GM19023 (cell line): ENCODE measurements around the gene VPS50.
"Not testable (repeated sequence)": the region's sequence is repeated elsewhere in the genome, so short reads cannot be mapped to it uniquely, and the experiment has no call there.

Experiments used
- ATAC-seq: cut with Tn5 transposase; IDR thresholded peaks from one replicate; pipeline ENCODE4 v1.9.1; 2021; ENCODE audit warnings: mild to moderate bottlenecking, moderate library complexity; ENCODE audit not compliant: unreplicated experiment

VPS50 gene

DNA sequence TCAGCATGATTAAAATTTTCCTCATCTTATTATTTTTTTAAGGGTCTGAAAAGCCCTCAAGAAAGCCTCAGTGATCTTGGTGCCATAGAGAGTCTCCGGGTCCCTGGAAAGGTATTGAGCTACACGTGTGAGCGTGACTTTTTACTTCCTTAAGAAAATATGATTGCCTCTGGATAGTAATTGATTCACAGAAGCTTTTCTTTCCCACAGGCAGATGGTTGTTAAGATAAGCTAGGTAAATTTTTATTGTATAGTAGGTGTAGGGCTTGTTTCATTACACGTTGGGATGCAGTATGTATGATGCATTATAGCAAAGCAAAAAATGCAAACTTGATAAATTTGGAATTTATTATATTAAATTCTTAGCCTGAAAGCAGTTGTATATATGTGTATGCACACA is 7.7 kb downstream of the VPS50 start:
- ATAC-seq, result no peak

GRCh38 chr7:93242106-93242505 is 9.9 kb downstream of the VPS50 start:
- ATAC-seq, result no peak

GRCh38 chr7:93245525-93246432 is 13.6 kb downstream of the VPS50 start:
- no peak for ATAC-seq

- ATAC-seq, result no peak
These were observed 17.5 kb downstream of the VPS50 start for GRCh38 chr7:93249491-93250148.

DNA sequence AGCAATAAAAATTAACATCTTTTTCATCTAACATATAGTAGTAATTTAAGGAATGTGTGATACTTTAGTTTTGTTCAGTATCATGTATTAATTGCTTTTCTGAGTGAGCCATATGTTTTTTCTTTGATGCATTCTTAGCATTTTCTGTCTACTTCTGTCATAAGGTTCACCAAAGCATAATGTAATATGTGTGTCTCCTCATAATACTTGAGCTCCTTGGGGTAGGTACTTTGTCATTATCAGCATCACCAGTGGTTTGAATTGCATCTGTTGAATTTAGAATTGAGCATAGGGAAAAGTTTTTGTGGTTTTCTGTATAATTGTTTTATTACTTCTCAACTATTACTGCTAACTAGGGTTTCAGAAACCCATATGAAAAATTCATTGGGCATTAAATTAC is 26.5 kb downstream of the VPS50 start:
- ATAC-seq, result no peak

DNA sequence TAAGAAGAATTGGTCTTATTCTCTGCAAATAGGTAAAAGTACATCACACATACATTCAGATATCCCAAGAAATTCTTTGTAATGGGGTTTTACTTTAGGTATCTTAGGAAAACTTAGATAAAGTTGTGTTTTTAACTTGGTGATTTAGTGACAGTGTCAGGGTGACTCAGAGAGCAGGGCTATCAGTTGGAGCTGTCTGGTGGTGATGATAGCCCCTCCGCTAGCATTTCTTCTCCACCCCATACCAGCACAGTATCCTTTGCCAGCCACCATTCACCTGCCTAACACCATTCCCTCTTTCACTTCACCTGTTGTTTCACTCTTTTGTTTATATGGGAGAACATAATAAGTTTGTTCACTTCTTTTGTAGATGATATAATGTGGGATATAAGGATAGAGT is 30.4 kb downstream of the VPS50 start:
- no peak for ATAC-seq

DNA sequence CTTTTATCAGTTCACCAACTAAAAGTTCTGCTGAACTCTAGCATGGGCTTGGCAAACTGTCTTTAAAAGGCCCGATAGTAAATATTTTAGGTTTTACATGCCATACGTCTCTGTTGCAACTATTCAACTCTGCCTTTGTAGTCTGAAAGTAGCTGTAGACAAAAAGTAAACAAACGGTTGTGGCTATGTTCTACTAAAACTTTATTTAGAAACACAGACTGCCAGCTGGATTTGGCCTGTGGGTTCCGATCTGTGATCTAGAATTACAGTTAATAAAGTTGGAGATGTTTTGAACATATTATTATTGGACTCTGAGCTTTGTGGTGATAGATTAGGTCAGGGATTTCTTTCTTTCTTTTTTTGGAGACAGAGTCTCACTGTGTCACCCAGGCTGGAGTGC is 33.1 kb downstream of the VPS50 start:
- no peak for ATAC-seq

DNA sequence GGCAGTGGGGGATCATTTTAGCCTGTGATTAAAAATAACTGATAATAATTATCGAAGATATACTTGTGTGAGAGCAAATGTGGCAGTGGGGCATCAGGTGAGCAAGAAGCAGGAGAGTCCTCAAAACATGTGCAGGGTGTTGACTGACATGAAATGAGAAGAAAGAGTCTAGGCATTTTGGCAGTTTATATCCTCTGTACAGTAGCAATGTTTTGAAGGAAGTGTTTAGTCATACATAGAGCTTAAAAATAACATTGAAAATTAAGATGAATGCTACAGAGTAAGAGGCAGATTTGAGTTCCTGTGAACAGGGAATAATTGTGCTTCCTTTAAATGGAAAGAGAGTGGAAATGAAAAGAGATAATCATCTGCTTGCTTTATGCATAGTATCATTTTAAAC is 47.4 kb downstream of the VPS50 start:
- ATAC-seq, result no peak

DNA sequence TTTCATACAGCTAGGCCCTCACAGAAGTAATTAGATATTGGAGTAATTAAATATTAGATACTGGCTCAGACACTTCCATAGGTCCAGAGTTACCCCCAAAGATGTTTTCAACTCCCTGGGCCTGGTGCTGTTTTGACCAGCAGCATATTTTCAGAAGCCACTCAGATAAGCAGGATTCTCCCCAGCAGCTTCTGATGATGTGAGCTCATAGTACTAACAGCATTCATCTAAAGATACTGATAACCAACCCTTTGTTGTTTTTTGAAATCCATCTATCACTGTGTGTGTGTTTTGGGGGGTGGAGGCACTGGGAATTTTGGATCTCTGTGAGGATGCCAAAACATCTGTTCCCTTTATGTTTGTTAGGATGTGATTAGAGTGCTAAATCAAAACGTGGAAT is 52.7 kb downstream of the VPS50 start:
- no peak for ATAC-seq

GRCh38 chr7:93293229-93293628 is 61.1 kb downstream of the VPS50 start:
- ATAC-seq, result no peak

DNA sequence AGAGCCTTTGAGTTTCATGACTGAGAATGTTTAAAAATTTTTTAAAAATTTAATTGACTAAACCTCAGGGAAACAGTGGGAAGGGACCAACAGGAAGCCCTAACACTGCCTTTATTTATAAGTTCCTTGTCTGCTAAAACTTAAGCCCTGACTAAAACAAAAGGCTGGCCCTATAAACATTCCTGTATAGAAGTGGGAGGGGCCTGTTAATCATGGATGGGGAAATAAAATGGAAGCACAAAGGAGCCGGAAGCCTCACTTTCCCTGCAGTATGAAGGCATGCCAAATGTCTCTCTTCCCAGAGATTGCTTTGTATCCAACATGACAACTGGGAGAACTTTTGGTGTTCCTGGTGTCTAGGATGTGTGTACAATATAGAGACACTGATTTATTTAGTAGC is 66.0 kb downstream of the VPS50 start:
- no peak for ATAC-seq

- no peak for ATAC-seq
These were observed 66.5 kb downstream of the VPS50 start for GRCh38 chr7:93298671-93299070.

- no peak for ATAC-seq
These were observed 69.6 kb downstream of the VPS50 start for GRCh38 chr7:93301736-93302135.

GRCh38 chr7:93307131-93307660 is 75.0 kb downstream of the VPS50 start:
- no peak for ATAC-seq

DNA sequence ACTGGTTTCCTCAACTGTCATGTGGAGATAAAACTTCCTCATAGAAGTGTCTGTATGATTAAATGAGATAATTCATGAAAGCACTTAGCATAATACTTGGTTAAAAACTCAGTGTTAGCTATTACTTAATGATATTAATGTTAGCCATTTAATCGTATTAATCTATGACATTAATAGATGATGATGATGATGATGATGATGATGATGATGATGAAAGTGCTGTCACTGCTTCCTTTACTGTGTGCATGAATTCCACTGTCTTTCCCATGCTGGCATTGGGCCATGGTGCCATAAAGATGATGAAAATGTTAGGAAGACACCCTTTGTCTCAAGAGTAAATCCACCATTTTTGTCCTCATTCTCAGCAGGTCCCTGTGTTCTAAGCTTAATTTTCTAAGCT is 75.8 kb downstream of the VPS50 start:
- ATAC-seq, result no peak

- no peak for ATAC-seq
These were observed 78.2 kb downstream of the VPS50 start for GRCh38 chr7:93310346-93310745.

DNA sequence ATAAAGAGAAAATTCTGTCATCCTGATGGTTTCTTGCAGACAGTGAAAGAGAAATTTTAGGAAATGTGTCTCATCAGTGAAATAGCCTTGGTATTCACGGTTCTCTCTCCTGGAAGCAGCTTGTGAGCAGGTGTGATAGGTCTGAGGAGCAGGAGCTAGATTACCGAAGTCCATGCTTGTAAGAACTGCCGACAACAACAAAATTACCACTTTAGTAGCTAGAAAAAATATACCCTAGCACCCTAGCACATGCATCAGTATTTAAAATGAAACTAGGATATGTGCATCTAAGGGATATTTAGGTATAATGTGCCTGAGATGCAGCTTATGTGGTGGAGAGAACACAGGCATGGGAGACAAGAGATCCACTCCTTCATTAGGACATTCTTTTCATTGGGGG is 82.3 kb downstream of the VPS50 start:
- no peak for ATAC-seq

DNA sequence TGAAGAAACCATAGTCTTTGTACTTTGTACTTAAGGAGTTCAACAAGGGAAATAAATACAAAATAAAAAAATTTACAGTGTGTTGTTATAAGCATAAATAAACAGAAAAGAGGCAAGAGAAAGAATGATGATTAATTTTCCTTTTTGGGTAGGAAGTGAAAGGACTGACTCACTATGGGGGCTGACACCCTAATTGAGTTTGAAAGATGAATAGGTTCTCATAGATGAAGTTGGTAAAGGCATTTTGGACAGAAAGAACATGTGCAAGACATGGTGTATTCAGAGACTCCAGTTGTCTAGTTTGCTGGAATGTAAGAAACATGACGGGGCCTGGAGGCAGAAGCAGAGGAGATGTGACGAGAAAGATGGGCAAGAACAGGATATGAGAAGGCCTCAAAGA is 83.7 kb downstream of the VPS50 start:
- ATAC-seq, result no peak

DNA sequence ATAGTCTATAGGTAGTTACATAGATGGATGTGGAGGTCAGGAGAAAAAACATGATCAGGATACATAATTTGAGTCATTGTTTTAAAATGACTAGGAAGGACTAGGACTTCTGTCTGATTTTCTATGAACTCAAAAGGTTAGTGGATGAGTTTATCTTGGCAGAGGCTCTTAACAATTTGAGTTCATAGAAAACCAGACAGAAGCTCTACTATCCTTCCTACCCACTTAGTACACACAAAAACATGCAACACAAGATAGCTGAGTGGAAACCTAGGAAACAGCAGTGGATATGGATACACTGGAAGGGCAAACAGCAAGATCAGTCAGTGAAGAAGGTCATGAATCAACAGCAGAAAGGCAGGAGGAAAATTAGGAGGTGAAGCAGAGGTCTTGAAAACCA is 84.6 kb downstream of the VPS50 start:
- no peak for ATAC-seq

DNA sequence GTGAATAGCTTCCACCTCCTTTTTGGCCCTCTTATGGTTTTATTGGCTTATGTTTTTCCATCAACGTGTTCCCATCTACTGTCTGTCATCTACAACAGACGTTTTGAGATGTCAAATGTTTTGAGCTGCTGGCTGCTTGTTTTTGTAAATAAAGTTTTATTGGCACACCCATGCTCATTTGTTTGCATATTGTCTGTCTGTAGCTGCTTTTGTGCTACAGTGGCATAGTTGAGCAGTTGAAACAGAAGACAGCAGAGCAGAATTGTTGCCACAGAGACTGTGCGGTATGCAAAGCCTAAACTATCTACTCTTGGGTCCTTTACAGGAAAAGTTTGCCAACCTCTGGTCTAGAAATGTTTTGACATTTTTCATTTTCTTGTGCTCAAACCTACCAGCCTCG is 88.7 kb downstream of the VPS50 start:
- ATAC-seq, result no peak

GRCh38 chr7:93326291-93326690 is 94.1 kb downstream of the VPS50 start:
- not testable (repeated sequence) for ATAC-seq

GRCh38 chr7:93327006-93327633 is 95.0 kb downstream of the VPS50 start:
- no peak for ATAC-seq
